H7 (cell line): ENCODE results near the gene CDK14. TPM values are rescaled to one million over a fixed set of nuclear protein-coding genes. Genes with fewer than 3 reads are reported as not detected.

ENCODE experiments used
- DNase-seq: peaks from one replicate; pipeline ENCODE4 v3.0.0; 2012
- H3K27me3 ChIP-seq: 2 replicates; pipeline ENCODE4 v1.6.0; 2011; ENCODE audit warnings: mild to moderate bottlenecking, low read length; ENCODE audit not compliant: control insufficient read depth, insufficient read depth
- H3K36me3 ChIP-seq: replicated peaks from 2 replicates; pipeline ENCODE4 v1.5.1; 2011; ENCODE audit warnings: low read length; ENCODE audit not compliant: control insufficient read depth, insufficient read depth
- H3K4me3 ChIP-seq: 2 replicates; pipeline ENCODE4 v1.5.1; 2011; ENCODE audit warnings: low read depth, mild to moderate bottlenecking, control low read depth, low read length, moderate library complexity; ENCODE audit not compliant: insufficient read depth
- total RNA-seq: library from RNA; depleted of rRNA; stranded (reverse); fragments of >200 nt; shearing (Covaris generic); gene quantifications from 2 replicates; pipeline ENCODE4 v1.2.3, GENCODE V29; 2014

The CDK14 gene
- total RNA-seq, 1 experiment from 2014 or later: 28.6 TPM

GRCh38 chr7:90977056-90977455 is 380.9 kb downstream of the CDK14 start:
- Histone ChIP-seq H3K27me3 (no peaks in the 10 kb centered on the region), H3K4me3 (no peak overlapping the region), H3K36me3 (no peaks in the 10 kb centered on the region)
- DNase-seq: no peak

DNA sequence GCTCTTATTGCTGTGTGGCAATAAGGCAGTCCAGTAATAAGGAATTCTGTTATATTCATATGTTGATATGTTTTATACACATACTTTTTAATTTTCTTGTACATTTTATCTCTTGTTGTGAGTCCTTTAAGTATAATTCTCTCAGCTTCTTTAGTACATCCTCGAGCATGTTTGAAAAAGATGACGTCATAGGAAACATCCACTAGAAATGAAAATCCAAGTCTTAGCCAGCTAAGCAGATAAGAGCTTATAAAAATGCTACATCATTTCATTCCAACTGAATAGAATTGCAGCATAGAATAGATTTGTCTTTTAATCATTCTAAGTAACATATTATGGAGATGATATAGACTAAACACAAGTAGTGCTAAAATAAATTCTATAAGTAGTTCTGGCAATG is 384.4 kb downstream of the CDK14 start:
- no peak for DNase-seq
- no peaks in the 10 kb centered on the region for H3K36me3 ChIP-seq
- no peak overlapping the region for H3K4me3 ChIP-seq
- no peaks in the 10 kb centered on the region for H3K27me3 ChIP-seq

DNA sequence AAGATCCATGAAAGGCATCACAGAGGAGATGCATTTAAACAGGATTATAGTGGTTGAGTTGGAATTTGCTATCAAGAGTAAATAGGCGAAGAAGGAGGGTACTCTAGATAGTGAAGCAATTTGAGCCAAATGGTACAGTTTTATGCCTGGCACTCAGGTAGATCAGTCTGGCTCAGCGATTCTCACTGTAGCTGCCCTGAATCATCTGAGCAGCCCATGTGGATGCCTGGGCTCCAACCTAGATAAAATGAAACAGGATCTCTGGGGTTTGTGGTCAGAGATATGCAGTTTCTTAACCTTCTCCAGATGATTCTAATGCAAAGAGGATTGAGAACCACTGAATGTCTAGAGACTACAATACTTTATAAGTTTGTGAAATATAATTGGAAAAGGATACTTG is 386.1 kb downstream of the CDK14 start:
- no peak for DNase-seq
- Histone ChIP-seq H3K4me3 (no peak overlapping the region), H3K27me3 (no peaks in the 10 kb centered on the region), H3K36me3 (no peaks in the 10 kb centered on the region)

- DNase-seq: no peak
- no peak overlapping the region for H3K4me3 ChIP-seq
- no peaks in the 10 kb centered on the region for H3K36me3 ChIP-seq
- H3K27me3 ChIP-seq: no peaks in the 10 kb centered on the region
Measured at GRCh38 chr7:90984692-90985091, 388.6 kb downstream of the CDK14 start.

GRCh38 chr7:90988516-90988915 is 392.4 kb downstream of the CDK14 start:
- H3K4me3 ChIP-seq: no peak overlapping the region
- DNase-seq: no peak
- no peaks in the 10 kb centered on the region for H3K36me3 ChIP-seq
- H3K27me3 ChIP-seq: no peaks in the 10 kb centered on the region

DNA sequence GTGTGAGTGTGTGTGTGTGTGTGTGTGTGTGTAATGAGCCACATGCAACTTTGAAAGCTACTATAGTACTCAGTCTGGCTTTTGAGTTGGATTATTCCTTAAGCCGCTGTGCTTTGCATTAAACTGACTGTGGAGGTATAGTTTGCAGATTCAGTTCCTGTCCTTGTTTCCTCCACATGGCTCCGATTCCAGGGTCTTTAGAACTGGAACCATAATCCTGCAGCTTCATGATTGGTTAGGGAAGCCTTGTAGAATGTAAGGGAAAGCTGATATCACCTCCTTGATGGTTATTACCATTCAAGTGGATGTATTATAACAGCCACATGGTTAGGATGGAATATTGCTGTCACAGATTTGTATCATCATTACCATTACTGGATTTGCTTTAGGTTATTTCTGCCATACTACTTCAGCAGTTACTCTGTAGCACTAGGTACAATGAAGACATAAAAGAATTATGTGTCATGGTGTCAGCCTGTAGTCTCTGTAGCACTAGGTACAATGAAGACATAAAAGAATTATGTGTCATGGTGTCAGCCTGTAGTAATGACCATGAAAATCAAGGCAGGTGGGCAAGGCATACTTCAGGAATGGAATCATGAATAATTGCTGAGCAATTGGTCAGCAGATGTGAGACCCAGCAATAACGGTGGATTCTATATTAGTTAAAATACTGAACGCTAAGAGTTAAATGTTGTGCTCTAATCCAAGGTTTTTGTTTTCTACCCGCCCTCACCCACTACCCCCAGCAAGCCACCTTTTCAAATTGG is 393.1 kb downstream of the CDK14 start:
- no peaks in the 10 kb centered on the region for H3K36me3 ChIP-seq
- no peak overlapping the region for H3K4me3 ChIP-seq
- DNase-seq: no peak
- H3K27me3 ChIP-seq: no peaks in the 10 kb centered on the region

DNA sequence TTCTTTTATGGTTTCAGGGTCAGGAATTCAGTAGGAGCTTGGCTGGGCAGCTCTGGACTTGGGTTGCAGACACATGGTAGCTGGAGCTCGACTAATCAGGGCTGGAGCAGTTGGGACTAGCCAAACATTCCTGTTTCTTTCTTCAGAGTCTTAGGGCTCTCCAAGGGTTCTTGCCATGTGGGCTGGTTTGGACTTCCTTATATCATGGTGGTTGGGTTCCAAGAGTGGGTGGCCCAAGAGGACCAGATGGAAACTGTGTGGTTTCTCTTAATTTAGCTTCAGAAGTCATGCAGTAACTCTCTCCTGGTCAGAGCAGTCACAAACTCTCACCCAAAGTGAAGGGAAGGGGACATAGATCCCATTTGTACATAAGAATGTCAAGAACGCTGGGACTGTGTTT is 398.0 kb downstream of the CDK14 start:
- Histone ChIP-seq H3K36me3 (no peaks in the 10 kb centered on the region), H3K27me3 (no peaks in the 10 kb centered on the region), H3K4me3 (no peak overlapping the region)
- DNase-seq: no peak

GRCh38 chr7:90994601-90995000 is 398.5 kb downstream of the CDK14 start:
- Histone ChIP-seq H3K36me3 (no peaks in the 10 kb centered on the region), H3K4me3 (no peak overlapping the region), H3K27me3 (no peaks in the 10 kb centered on the region)
- DNase-seq: no peak

DNA sequence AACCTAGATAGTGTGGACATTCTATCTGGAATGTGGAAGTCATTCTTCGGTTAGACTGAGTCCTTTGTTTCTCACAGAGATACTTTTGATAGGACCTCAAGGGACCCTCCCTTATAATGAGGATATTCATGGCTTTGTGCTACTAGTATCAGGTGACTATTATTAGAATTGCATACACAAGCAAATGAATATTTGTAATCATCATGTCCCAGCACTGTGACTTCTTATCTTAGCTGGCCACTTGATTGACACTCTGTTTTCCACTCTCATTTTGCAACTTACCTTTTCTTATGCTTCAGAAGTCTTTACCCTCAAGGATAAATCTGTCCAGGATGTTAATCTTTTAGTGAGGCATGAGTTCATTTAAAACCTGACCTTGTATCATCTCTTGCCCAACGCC is 399.9 kb downstream of the CDK14 start:
- Histone ChIP-seq H3K27me3 (no peaks in the 10 kb centered on the region), H3K36me3 (no peaks in the 10 kb centered on the region), H3K4me3 (no peak overlapping the region)
- DNase-seq: no peak

DNA sequence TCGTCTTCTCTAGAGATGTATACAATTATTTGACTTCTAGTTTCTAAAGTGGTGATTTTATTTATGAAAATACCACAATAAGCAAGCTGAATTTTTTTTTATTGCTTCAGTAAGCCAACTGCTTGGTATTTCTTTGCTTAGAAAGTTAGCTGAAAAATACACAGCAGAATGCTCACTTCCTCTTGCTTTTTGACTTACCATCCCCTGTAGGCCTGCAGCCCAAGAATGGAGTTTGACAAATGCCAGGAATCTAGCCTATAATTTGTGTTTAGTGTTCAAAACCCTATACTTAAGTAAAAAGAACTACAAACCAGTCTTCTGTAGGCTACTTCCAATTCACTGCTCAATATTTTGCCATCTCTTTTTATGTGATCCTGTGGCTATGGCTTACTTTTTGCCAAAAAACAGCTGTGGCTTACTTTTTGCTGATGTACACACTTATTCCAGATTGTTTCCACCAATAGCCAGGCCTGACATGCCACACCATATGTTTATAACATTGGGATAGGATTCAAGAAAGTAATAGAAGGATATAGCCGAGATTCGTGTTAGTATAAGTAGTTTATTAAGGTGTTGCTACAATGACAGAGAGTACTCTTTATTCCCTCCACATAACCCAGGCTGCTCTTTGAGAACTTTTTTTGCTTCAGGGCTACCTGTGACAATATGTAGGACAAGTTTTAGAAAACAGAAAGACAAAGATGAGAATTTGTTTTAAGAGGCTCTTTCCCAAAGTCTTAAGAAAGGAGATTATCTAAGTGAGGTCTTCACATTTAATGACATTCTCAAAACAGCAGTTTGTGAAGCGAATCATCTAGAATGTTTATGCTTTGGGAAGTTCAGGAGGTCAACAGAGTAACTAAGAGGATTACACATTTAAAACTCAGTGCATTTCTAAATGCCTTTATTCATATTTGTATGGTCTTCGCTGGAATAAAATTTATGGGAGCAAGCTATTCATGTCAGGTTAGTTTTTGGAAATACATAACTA is 404.2 kb downstream of the CDK14 start:
- H3K4me3 ChIP-seq: no peak overlapping the region
- no peaks in the 10 kb centered on the region for H3K36me3 ChIP-seq
- DNase-seq: no peak
- H3K27me3 ChIP-seq: no peaks in the 10 kb centered on the region

- no peak for DNase-seq
- no peaks in the 10 kb centered on the region for H3K27me3 ChIP-seq
- no peaks in the 10 kb centered on the region for H3K36me3 ChIP-seq
- H3K4me3 ChIP-seq: no peak overlapping the region
Measured at GRCh38 chr7:91005024-91005423, 408.9 kb downstream of the CDK14 start.

- no peak for DNase-seq
- no peak overlapping the region for H3K4me3 ChIP-seq
- no peaks in the 10 kb centered on the region for H3K27me3 ChIP-seq
- no peaks in the 10 kb centered on the region for H3K36me3 ChIP-seq
Measured at GRCh38 chr7:91005841-91006240, 409.7 kb downstream of the CDK14 start.

DNA sequence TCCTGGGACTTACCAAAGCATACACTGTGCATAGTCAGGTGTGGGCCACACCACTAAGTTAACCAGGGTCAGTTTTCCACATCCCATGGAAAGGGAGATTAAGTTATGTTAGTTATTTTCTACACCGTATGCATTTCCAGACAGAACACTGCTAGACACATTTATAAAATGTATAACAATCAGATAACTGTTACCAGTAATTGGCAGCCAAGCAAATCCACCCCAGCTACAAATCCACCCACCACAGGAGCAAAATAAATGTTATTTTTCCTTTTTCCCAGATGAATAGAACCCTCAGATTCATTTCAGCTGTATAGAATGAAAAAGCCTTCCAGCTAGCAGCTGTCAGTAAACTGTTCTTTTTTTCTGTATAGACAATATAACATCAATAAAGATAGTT is 411.2 kb downstream of the CDK14 start:
- Histone ChIP-seq H3K36me3 (no peaks in the 10 kb centered on the region), H3K4me3 (no peak overlapping the region), H3K27me3 (no peaks in the 10 kb centered on the region)
- DNase-seq: no peak

- Histone ChIP-seq H3K36me3 (no peaks in the 10 kb centered on the region), H3K4me3 (no peak overlapping the region), H3K27me3 (no peaks in the 10 kb centered on the region)
- no peak for DNase-seq
Measured at GRCh38 chr7:91013078-91013477, 417.0 kb downstream of the CDK14 start.
